GM19193 (cell line): ENCODE results near the gene ITSN2.

ENCODE experiments used
- POLR2A ChIP-seq: IDR thresholded peaks from 4 replicates; pipeline ENCODE4 v1.6.1; 2011; ENCODE audit not compliant: insufficient read depth, insufficient read length; ENCODE audit errors: extremely low read depth

ITSN2 gene

DNA sequence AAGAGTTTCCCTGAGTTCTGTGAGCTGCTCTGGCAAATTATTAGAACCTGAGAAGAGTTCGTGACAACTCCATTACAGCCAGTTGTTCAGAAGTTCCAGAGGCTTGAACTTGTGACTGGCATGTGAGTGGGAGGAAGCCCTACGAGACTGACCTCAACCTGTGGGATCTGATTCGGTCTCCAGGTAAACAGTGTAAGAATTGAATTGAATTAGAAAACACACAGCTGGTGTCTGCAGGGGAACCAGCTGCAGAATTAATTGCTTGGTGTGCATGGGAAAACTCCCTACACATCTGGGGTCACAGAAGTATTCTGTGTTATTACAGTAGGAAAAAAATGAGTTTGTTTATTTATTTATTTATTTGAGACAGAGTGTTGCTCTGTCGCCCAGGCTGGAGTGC lies 14.0 kb upstream of the ITSN2 start:
- TF ChIP-seq POLR2A, result no peak

DNA sequence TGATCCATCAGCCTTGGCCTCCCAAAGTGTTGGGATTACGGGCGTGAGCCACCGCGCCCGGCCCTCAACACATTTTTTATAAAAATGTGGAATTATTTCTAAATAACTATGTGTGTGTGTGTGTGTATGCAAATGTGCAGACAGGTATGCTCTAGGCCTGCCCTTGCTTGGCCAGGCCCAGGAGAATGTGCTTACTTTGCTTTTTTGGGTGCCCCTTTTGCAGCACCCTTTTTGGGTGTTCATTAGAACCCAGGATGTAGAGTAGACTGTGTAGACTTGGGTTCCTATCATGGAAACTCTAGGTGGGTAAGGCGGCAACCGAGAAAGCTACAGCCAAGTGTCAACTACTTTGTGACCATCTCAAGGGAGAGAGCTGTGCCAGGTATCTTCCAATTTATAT lies 11.7 kb upstream of the ITSN2 start:
- no peak for TF ChIP-seq POLR2A

DNA sequence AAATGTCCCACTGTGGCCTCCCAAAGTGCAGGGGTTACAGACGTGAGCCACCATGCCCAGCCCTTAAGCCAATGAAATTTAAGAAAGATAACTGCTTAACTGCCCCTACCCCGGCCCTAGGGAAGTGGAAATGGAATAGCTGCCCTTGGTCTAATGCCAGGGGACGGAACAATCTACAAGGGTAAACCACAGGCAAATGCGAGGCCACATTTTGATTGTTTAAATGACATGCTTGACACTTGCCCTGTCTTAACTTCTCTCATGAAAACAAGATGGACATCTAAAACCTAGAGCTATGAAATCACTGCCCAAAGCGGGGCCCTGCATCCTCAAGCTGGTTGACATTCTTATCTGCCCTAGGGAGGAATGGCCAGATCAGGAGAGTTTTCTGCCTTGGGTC lies 5.5 kb upstream of the ITSN2 start:
- no peak for TF ChIP-seq POLR2A

DNA sequence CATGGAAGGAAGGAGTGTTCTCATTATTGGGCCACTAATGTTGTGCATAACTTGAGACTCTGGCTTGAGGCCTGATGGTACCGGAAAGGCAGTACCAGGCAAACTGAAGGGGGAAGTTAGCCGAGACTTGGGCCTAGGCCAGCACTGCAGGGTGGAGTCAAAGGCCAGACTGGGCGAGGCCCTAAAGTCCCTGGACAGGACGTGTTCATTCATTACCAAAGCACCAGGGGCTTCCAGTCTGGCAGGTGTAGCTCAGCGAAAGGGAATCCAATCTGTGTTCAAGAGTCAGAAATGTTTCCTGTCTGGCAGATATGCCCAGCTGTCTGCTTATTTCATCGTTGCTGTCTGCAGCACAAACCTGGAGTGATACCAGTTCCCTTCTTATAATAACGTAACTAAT lies 4.7 kb upstream of the ITSN2 start:
- no peak for TF ChIP-seq POLR2A

DNA sequence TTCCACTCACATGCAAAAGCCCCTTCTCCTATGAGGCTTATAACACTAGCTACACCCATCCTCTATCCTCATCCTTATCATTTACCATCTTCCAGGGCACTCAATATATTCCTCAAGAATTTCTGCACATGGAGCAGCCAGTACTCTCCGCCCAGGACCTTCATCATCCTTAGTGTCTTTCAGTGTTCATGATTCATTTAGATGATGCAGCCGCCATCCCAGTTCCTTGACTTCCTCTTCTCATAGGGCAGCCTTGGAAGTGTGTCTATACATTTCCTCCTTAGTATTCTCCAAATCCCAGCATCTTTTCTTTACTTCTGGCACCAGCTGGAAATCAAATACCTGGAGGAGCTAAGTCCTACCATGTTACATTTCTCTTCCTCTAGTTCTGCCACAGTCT lies 3.0 kb upstream of the ITSN2 start:
- TF ChIP-seq POLR2A, result no peak

DNA sequence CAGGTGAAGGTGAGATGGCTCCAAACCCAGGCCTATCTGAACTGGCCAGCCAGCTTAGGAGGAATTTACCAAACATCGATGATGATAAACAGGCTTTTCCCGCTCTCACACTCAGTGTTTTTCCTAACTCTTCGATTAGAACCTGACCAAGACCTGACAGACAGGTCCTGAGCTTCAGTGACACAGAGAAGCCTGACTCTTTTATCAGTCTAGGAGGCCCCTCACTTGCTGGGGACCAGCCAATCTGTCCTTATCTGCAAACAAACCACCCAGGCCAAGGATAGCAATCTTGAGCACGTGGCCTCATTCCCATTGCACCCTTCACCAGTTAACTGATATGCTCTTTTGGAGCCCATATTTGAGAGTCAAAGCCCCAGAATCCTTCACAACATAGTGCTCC lies 1.9 kb upstream of the ITSN2 start:
- TF ChIP-seq POLR2A, result no peak

- TF ChIP-seq POLR2A, result no peak
These were observed 611 bp upstream of the ITSN2 start for GRCh38 chr2:24360963-24361330.

DNA sequence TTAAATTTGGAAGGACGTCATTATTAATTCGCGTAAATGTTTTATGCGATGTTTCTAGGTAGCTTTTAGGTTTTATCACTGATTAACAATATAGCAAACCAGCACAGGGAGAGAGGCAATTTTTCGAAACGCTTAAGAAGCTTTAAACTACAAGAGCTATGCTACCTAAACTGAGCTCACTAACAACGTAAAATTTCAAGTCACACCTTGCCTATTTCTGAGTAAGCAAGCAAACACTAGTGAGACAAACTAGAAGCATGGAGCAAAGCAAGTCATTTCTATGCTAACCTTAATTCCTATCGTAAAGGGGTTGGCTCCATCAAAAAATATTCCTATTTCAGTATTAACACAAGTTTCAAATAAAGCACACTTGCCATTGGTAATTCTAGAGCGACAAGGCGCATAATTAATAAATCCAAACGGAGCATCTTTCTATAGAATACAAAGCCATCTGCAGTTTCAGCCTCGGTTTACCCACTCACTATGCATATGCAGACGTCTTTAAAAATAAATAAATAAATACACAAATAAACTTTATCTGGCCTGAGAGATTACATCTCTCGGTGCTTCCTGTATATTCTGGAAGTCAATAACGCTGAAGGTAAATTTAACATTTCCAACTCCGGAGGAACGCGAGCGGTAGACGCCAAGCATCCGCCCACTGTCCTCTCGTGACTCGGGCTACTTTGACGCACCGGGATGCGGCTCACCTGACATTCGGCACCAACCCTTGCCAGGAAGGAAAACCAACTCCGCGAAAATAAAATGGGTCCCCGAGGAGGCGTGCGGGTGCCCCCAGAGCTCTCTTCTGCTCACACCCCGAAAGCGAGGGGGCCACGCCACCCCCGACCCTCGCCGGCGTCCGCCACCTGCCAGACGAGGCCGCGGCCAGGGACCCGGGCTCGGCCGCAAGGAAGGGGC lies 947 bp downstream of the ITSN2 start:
- no peak for TF ChIP-seq POLR2A

DNA sequence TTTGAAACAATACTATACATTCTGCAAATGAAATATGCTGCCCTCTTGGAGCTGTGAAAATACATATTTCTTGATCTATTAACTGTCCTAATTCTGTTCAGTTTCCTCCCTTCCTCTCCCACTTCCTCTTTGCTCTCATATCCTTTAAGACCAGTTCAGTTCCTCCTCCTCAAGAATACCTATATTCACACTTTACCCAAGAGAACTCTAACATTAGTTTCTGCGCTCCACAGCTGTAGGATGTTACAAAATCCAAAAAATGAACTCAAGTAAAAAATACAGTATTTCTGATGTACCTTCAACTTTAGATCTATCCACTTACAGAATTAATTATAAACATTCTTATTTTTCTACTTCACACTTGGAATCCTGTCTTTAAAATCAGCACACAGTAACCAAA lies 5.4 kb downstream of the ITSN2 start:
- TF ChIP-seq POLR2A, result no peak

DNA sequence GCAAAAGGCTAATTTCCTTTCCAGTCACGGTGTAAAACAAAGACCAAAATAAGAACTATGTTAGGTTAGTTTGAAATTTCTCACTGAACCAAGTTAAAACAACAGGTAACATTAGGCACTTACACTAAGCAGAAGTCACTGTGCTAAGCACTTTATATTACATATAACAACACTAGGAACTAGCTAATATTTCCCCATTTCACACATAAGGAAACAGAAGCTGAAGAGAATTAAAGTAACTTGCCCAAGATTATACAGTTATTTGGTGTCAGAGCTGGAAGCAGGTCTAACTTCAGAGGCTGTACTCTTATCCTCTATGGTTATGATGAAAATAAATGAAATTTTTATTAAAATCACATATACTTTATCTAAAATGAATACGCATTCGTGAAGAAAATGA lies 5.9 kb downstream of the ITSN2 start:
- no peak for TF ChIP-seq POLR2A

DNA sequence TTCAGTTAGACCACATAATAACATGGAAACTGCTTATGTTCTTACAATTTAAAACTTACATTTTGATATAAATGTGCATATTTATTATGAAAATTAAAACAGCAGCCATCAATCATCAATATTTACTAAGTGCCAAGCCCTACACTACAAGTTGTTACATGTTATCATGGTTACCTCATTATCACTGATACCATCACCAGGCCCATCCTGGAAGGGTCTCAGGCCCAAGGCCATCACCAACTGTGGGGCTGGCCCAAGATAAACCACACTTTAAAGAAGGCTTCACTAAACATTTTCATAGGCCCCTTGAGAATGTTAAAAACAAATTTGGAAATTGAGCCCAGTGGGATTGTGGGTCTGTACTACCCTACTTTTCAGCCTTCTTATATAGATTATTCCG lies 6.4 kb downstream of the ITSN2 start:
- no peak for TF ChIP-seq POLR2A

DNA sequence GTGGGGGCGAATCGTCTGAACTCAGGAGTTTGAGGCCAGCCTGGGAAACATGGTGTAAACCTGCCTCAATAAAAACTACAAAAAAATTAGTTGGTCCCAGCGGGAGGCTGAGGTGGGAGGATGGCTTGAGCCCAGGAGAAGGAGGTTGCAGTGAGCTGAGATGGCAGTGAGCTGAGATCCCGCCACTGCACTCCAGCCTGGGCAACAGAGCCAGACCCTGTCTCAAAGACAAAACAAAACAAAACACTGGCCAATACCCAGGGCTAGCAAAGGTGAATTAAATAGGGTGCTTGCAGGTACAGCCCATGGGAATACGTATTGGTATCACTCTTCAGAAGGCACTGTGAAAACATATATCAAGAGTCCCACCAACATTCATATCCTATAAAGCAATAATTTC lies 7.0 kb downstream of the ITSN2 start:
- TF ChIP-seq POLR2A, result no peak

DNA sequence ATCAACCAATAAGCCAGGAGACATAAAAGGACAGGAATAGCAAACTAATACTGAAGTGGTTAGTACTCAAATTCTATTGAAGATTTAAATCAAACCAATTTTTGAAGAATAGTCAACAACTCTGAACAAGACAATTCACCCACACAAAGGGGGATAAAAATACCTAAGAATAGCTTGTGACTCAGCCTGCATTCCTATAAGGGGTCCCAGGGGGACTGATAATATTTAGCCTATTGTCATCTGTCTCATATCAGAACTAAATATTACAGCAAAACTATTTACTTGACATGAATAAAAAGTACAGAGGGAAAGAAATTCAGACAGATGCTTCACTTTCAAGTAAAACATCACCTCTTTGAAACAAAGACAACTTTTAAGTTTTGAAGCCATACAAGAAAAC lies 7.7 kb downstream of the ITSN2 start:
- TF ChIP-seq POLR2A, result no peak

DNA sequence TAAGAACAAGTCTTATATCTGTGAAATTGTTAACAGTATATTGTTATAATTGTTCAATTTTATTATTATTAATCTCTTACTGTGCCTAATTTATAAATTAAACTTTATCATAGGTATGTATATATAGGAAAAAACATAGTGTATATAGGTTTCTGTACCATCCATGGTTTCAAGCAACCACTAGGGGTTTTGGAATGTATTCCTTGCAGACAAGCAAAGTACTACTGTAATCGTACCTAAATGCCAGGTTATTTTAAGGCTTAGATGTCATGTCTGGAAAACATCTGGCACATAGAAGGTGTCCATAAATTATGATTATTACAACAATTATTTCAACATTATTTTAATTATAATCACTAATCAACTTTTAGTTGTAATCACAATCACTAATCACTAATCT lies 8.4 kb downstream of the ITSN2 start:
- no peak for TF ChIP-seq POLR2A

GRCh38 chr2:24351627-24351938 lies 8.8 kb downstream of the ITSN2 start:
- no peak for TF ChIP-seq POLR2A

DNA sequence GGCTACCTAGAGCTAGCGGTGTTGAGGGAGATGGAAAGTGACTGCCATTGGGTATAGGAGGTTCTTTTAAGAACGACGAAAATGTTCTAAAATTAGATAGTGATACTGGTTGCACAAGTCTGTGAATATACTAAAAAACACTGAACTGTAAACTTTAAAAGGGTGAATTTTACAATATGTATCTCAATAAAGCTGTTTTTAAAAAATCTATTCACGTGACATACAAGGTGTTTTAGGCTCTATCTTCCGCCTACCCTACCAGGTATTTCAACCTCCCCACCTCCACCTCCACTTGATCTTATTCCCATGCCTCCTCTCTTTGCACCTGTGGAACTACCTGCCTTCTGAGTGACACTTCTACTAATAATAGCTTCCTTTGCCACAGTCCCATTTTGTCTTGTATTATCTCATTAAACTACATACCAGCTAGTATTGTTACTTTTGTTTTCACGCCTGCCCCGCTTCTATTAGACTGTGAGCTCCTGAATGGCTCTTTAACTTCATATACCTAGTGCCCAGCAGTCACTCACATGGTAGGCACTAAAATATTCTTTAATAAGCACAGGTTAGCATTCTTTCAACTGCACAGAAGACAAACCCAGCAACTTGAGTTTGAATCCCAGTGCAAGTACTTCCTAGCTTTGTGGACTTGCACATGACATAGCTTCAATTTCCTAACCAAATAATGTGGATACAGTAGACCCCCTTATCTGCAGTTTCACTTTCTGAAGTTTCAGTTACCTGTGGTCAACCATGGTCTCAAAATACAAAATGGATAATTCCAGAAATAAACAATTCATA lies 9.3 kb downstream of the ITSN2 start:
- no peak for TF ChIP-seq POLR2A

GRCh38 chr2:24349097-24349496 lies 11.2 kb downstream of the ITSN2 start:
- TF ChIP-seq POLR2A, result no peak

DNA sequence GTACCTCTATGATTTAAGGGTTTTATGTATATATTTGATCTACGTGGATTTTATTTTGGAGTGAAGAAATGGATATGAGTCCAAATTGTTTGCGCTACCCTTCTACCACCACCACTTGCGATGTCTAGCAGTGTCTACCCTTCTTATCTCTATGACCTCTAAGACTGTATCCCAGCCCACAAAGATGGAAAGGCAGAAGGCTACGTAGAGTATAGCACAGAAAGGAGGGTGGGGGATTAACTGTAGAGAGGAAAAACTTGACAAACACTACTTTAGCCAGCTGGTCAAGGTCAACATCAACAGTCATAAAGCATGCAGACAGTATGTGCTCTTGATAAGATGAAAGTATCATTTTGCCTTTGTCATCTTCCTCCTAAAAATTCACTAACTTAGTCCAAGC lies 14.4 kb downstream of the ITSN2 start:
- no peak for TF ChIP-seq POLR2A
